Activated CD4-positive, CD25-positive, alpha-beta regulatory T cell (primary cell): ENCODE results near the gene PNLIP.

Source experiments
- DNase-seq, 4 experiments: peaks; one replicate each; lab custom pipeline; 2025; lab: John Stamatoyannopoulos, UW

Gene PNLIP

GRCh38 chr10:116587878-116588591 is 42.3 kb downstream of the PNLIP start:
- DNase-seq: no peak

- no peak for DNase-seq
Measured at GRCh38 chr10:116588995-116589394, 43.3 kb downstream of the PNLIP start.

DNA sequence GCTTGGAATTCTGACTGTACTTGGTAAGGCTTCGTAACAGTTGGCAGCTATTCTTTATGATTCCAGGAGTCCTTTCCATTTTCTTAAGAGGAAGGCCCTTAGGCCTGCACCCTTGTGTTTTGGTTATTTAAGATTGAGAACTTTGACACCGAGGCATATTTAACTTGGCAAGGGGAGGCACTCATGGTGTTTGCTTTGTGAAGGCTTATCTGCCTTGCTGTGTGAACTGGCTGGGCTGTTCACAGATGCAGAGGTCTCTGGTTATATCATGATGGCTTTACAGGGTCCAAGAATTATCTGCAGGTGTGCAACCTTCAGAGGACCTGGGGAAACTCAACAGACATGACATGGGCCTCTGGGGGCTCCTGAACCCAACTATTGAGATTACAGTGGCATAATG is 44.2 kb downstream of the PNLIP start:
- DNase-seq: no peak

GRCh38 chr10:116590590-116591444 is 45.1 kb downstream of the PNLIP start, which contains the start of gene PNLIPRP1:
Gene PNLIPRP1 (plus strand): TSS chr10:116590959. CDS start chr10:116591130, 171 bp downstream.
- no peak for DNase-seq

DNA sequence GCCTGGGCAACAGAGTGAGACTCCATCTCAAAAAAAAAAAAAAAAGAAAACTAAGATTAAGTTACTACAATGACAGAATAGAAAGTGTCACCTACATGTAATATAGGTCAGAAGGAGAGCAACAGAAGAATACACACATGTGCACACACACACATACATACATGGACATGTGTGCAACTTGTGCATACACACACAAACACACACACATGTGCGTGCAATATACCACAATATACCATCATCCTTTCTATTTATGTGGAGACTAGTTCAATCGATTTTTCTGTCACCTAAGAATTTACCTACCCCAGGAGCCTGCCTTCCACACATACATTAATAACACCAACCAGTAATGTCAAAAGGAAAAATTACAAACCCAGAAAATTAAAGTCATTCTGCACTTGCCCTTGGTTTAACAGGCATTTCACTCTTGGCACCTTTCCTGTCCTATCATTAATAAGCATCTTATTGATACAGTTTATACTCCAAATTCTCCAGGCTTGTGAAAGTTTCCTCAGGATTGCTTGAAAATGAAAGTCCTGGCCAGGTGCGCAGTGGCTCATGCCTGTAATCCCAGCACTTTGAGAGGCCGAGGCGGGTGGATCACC is 47.5 kb downstream of the PNLIP start:
- no peak for DNase-seq

DNA sequence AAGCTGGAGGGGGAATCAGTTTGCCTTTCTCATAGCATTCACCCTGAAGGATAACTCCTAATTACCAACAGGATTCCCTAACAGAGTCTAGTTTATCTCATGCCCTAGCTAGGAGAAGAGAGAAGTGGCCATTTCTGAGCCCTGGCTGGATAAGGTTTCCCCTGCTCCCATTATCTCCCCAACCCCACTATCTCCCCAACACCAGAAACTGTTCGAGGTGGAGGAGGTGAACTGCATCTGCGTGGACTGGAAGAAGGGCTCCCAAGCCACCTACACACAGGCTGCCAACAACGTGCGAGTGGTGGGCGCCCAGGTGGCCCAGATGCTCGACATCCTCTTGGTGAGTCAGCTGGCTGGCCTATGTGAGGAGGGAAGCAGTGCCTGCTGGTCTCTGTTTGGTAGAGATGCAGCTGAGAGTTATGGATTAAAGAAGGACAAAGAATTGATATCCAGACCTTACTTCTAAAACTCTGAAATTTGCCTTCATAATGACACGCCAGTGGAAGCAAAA is 48.8 kb downstream of the PNLIP start:
- DNase-seq: no peak

GRCh38 chr10:116596062-116596461 is 50.3 kb downstream of the PNLIP start:
- no peak for DNase-seq

GRCh38 chr10:116597543-116597942 is 51.8 kb downstream of the PNLIP start:
- no peak for DNase-seq

- DNase-seq: no peak
Measured at GRCh38 chr10:116598329-116598728, 52.6 kb downstream of the PNLIP start.

GRCh38 chr10:116599991-116600390 is 54.3 kb downstream of the PNLIP start:
- no peak for DNase-seq

- DNase-seq: no peak
Measured at GRCh38 chr10:116602648-116603400, 57.1 kb downstream of the PNLIP start.

- no peak for DNase-seq
Measured at GRCh38 chr10:116606061-116606483, 60.3 kb downstream of the PNLIP start.

GRCh38 chr10:116607336-116607735 is 61.6 kb downstream of the PNLIP start:
- DNase-seq: no peak

DNA sequence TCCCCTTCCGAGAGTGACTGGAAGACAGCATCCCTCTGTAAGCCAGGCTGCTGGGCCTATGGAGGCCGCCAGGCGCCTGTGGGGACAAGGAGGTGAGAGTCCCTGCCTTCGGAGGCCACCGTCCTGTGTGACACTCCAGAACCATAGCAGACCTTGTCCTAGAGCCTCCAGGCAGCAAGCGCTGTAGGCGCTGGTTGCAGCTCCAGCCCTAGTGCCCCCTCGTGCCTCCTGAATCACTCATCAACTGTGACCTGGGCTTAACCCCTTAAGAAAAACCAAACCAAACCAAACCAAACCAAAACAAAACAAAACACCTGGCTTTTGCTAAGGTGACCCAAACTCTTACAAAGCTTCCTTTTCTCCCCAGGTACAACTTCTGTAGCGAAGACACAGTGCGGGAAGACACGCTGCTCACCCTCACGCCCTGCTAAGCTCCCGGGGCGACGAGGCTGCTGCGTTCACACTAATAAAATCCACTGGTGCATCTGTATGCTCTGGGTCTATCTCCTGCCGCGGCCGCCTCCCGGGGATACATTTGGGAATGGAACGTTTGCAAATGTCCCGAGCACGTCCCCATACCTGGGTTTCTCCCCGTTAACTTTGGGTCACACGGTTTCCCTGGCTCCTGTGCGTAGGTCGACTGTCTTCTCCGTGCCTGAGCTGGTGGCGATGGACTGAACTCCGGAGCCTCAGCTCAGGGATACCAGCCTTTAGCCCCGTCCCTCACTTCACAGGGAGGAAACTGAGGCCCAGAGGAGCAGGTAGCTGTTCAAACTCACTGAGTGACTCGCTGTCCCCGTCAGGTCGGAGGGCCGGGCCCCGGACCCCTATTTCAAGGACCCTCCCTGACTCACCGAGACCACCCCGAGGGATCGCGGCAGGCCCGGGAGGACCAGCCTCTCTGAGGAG is 63.2 kb downstream of the PNLIP start:
- no peak for DNase-seq

DNA sequence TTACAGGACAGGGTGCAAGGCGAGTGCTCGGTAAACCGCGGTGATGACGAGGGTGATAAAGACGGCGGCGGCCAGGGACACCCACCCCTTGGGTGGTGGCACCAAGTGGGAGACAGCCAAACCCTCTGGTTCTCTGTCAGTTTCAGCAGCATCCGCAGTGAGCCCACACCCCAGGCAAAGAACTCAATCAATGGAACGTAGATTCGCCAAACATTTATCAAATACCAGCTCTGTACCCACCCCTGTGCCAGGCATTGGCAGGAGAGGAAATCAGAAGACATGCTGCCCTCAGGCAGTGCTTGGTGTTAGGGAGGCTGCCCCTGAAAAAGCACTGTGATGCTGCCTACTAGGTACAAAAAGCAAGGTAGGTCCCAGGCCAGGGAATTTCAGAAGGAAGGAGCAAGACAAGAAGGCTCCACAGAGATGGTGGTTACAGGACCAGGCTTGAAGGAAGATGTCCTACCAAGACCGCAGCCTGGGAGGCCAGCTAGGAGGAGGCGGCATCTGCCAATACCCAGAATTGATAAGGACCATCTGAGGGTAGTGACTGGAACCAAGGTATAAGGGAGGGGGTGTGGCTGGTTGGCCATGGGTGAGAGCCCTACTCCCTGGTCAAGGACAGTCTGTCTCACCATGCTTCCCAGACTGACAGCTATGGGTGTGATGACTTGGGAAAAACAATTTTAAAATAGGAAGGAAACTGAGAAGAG is 64.9 kb downstream of the PNLIP start:
- no peak for DNase-seq

DNA sequence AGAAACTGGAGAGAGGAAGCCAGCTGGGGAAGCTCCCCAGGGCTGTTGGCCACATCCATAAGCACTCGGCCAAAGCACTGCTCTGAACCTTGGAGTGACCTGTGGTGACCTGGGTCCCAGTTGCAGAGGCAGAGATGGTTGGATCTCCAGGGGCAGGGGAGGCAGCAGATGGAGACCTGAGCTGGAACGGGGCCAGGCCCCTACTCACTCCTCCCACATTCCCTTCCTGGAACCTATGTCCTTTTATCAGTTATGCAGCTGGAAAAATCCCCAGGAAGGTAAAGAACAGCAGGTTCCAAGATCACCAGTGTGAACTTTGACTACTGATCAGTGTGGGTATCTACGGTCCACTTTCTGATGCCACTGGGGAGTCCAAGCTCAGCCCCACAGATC is 65.4 kb downstream of the PNLIP start:
- no peak for DNase-seq

DNA sequence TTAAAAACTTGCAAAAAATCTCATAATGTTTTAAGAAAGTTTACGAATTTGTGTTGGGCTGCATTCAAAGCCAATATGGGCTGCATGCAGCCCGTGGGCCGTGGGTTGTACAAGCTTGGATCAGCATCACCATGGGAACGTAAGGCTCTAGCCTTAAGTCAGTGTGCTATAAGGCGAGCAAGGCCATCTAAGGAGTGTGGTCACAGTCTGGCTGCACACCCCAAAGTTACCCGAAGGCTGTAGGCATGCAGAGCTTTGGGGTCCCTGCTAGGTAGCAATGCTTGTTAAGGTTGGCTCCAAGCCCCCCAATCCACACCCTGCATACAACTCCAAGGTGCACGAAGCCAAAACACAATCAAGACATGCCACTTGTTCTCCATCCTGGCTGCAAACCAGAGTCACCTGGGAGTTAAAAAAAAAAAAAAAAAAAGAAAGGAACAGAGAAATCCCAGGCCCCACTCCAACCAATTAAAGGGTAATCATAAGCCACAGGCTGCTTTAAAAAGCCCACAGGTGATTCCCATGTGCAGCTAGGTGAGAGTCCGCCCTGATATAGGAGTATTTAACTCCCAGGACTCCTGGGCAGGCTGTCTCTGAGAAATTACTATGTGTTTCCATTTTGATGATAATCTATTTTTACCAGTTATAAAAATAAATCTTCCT is 66.5 kb downstream of the PNLIP start:
- DNase-seq: no peak

- DNase-seq: no peak
Measured at GRCh38 chr10:116613471-116613870, 67.7 kb downstream of the PNLIP start.

DNA sequence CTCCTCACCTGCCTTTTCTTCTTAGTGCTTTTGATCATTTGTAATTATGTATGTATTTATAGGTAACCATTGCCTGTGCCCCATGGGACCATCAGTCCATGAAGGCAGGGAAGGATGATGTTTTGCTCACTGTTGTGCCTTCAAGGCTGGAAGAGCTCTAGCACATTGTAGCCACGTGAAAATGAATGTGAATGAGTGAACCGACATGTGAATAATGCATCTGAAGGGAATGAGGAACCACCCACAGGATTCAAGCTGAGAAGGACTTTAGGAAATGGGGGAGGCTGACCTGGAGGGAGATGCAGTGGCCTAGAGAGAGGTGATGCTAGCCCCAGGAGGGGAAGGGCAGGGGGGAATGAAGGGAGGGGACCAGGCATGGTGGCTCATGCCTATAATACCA is 69.1 kb downstream of the PNLIP start:
- DNase-seq: no peak
